Heart left ventricle (tissue), 13 donors: Measurements from ENCODE around the gene PCDH8.

ENCODE experiments used
- POLR2A ChIP-seq, 2 donors: fragments of 450-650 bp; IDR thresholded peaks; one replicate each; pipeline ENCODE4 v1.6.1; 2017; ENCODE audit warnings: antibody characterized with exemption in 2 of 2, mild to moderate bottlenecking in 2 of 2, moderate library complexity in 2 of 2
- TF ChIP-seq, protein P1 (sequence below), 12 donors: fragments of 200-600 bp; sonication (generic) in 4 of 12; IDR thresholded peaks; one replicate each; pipeline versions ENCODE4 v1.5.0 to v1.8.0; 2018 to 2022; ENCODE audit warnings: antibody characterized with exemption in 12 of 12, mild to moderate bottlenecking in 5 of 12
- donor health status: ischemic (EF 13 %, LVEDD 7.1; RV severe dilation, severe dysfunction).
- donor health status: DM: no; HTN: yes; CAD: no.
- donor health status: DM: no; HTN: no; CAD: no.
- donor health status: ischemic (EF 25% LVEDD 6.9; RV normal size, moderate dysfunction).
- donor health status: ischemic (EF 25% LVEDD 5.7; RV mildly dilated, moderate dysfunction).
- donor health status: ischemic (EF 35%, LVEDD 5.7; RV mildly dilated, moderate dysfunction).
- donor health status: nonischemic (EF 11% LVEDD 7.7; RV severe dilation, severe dysfunction).
- donor health status: DM: yes; HTN: yes; CAD: no.
- donor health status: PGD.
- donor health status: ischemic (EF 29% LVEDD 5.4; RV normal size, mild dysfunction).
- donor health status: nonischemic (EF 23%, LVEDD 6.1; RV moderate dilation, normal function).

DNA sequence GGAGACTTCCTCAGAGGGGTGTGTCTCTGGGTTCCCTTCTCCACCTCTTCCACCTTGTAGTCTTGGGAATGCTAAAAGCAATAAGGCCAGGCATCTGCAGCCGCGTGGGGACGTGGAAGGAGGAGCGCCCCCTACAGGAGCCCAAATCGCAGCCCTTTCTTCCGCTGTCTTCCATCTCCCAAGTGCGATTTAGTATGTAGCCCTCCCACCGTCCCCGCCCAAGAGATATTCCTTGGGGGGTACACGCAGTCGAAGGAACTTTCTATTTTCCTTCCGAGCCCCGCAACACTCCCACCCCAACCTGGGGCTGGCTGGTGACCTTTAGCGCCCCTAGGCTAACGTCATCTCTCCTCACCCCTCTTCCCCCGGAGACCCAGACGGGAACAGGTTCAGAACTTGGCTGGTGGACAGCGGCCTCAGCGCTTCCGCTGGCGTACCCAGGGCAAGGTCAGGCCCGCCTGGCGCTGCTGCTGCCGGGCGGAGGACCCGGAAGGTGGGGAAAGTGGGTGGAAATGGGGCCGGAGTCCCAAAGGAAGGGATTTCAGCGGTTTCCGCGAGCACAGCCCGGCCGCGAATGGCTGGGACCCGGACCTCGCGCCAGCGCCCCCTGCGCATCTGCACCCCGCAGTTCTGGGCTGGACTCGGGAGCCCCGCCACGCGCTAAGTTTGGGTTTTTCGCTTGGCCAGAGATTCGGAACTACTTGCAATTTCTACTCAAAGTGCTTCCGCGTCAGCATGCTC is 2.1 kb upstream of the PCDH8 start:
- TF ChIP-seq, protein P1, sequence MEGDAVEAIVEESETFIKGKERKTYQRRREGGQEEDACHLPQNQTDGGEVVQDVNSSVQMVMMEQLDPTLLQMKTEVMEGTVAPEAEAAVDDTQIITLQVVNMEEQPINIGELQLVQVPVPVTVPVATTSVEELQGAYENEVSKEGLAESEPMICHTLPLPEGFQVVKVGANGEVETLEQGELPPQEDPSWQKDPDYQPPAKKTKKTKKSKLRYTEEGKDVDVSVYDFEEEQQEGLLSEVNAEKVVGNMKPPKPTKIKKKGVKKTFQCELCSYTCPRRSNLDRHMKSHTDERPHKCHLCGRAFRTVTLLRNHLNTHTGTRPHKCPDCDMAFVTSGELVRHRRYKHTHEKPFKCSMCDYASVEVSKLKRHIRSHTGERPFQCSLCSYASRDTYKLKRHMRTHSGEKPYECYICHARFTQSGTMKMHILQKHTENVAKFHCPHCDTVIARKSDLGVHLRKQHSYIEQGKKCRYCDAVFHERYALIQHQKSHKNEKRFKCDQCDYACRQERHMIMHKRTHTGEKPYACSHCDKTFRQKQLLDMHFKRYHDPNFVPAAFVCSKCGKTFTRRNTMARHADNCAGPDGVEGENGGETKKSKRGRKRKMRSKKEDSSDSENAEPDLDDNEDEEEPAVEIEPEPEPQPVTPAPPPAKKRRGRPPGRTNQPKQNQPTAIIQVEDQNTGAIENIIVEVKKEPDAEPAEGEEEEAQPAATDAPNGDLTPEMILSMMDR (IDR thresholded peaks at IDR 0.05): peak in 2 of 12 donors; percentile 6 to 7
- no peak for TF ChIP-seq POLR2A (IDR thresholded peaks at IDR 0.05)
